Fibroblast of mammary gland (primary cell): Measurements from ENCODE around the gene HOXD13.

Experiments
- DNase-seq: peaks from one replicate; pipeline ENCODE4 v3.0.0-alpha.2; 2010; ENCODE audit warnings: low read depth
- H3K4me3 ChIP-seq: 2 replicates; pipeline ENCODE4 v1.5.1; 2011; ENCODE audit warnings: low read depth, mild to moderate bottlenecking, low read length, moderate library complexity; ENCODE audit not compliant: control insufficient read depth
- TF ChIP-seq, protein P1 (sequence below): conservative IDR thresholded peaks from 2 replicates; pipeline ENCODE4 v1.5.1; 2011; ENCODE audit warnings: low read depth, low read length, inconsistent platforms; ENCODE audit not compliant: control insufficient read depth, insufficient read depth

Gene HOXD13

DNA sequence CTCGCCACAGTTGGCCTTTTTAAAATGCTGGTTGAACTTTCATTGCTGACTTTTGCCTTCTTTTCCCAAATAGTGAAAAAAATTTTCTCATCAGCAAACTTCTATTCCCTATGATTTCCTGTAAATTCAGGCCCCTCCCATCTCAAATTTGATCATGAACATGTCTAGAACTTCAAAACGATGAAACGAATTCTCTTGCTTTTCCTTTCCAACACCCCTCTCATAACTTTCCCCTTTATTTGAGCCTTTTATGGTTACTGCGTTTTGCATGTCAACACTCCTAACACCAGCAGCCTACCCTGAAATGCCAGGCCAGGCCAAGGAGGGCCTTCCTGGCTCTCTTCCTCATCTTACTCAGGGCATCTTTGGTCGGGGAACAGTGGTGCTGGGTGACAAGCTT lies 1.7 kb upstream of the HOXD13 start:
- DNase-seq, result no peak
- TF ChIP-seq, protein P1, sequence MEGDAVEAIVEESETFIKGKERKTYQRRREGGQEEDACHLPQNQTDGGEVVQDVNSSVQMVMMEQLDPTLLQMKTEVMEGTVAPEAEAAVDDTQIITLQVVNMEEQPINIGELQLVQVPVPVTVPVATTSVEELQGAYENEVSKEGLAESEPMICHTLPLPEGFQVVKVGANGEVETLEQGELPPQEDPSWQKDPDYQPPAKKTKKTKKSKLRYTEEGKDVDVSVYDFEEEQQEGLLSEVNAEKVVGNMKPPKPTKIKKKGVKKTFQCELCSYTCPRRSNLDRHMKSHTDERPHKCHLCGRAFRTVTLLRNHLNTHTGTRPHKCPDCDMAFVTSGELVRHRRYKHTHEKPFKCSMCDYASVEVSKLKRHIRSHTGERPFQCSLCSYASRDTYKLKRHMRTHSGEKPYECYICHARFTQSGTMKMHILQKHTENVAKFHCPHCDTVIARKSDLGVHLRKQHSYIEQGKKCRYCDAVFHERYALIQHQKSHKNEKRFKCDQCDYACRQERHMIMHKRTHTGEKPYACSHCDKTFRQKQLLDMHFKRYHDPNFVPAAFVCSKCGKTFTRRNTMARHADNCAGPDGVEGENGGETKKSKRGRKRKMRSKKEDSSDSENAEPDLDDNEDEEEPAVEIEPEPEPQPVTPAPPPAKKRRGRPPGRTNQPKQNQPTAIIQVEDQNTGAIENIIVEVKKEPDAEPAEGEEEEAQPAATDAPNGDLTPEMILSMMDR, result no peak
- no peak overlapping the region for H3K4me3 ChIP-seq

DNA sequence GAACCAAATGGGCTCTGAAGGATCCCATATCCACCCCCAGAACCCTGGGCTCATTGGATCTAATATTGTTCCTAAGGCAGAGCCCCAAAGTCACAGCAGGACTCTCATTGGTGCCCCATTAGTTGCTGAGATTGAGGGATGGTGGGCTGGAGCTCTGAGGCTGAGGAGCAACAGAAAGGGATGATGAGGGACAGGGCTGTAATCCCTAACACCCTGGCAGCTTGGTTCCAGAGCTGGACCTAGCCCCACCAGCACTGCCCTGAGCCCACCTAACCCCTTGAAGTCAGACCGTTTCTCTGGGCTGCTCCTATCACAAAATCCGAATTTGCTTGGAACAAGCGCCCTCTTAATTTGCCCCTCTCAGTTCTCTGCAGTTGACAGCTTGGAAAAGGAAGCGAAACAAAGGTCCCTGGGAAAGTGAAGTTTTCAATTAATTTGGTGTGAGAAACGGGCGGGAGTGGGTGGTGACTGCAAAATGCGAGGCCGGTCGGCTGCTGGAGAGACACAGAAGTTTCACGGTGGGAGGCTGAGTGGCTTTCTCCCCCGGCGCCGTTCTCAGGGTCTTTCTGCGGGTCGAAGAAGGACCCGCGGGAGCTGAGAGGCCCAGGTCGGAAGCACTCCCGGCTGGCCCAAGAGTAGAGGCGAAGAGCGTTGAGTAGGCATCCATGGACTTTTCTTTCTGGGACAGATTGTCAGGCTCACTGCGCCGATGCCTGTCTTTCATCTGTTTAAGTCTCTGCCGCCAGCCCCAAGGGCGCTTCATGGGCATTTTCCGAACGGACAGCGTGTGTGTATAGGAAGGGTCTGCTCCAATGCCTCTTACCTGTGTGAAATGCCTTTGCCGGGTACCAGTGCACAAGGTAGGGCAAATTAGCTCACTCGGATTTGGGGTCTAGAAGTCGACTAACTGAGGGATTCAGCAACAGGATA lies 927 bp upstream of the HOXD13 start:
- TF ChIP-seq, protein P1, result no peak
- DNase-seq, result no peak
- no peak overlapping the region for H3K4me3 ChIP-seq

DNA sequence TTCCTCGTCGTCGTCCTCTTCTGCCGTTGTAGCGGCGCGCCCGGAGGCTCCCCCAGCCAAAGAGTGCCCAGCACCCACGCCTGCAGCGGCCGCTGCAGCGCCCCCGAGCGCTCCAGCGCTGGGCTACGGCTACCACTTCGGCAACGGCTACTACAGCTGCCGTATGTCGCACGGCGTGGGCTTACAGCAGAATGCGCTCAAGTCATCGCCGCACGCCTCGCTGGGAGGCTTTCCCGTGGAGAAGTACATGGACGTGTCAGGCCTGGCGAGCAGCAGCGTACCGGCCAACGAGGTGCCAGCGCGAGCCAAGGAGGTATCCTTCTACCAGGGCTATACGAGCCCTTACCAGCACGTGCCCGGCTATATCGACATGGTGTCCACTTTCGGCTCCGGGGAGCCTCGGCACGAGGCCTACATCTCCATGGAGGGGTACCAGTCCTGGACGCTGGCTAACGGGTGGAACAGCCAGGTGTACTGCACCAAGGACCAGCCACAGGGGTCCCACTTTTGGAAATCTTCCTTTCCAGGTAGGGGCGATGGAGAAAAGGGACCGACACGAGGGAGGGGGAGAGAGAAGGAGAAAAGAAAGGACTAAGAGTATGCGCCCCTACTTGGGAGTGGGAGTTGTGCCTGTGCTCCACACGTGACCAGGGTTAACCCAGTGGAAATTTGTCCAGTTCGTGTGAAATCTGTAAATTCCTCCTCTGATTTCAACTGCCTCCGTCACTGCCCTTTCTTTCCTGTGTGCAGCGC lies 800 bp downstream of the HOXD13 start:
- no peak overlapping the region for H3K4me3 ChIP-seq

DNA sequence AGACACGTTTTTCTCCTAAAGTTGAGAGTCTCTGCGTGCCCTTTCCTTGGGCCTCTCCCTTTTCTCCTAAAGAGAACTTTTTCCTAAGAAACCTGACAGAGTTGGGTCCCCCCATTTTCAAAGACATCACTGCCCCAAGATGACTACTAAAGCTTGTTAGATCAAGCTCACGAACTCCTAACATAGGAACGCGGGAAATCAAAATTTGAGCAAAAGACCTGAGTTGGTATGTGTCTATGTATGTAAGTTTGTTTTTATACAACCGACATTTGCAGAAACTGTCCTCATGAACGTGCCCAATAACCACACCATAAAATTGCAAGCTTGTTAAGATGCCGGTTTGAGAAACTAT lies 1.4 kb downstream of the HOXD13 start:
- no peak overlapping the region for H3K4me3 ChIP-seq
- TF ChIP-seq, protein P1, result no peak
- DNase-seq, result no peak

More for the DNA sequence above, 800 bp downstream of the HOXD13 start:
- TF ChIP-seq, protein P1, result no peak
- DNase-seq, result no peak

DNA sequence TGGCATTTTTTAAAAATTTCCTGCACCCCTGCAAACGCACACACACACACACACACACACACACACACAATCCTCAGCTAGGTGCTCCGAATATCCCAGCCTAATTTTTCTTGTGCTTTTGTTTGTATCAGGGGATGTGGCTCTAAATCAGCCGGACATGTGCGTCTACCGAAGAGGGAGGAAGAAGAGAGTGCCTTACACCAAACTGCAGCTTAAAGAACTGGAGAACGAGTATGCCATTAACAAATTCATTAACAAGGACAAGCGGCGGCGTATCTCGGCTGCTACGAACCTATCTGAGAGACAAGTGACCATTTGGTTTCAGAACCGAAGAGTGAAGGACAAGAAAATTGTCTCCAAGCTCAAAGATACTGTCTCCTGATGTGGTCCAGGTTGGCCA lies 1.8 kb downstream of the HOXD13 start:
- no peak for DNase-seq
- no peak overlapping the region for H3K4me3 ChIP-seq
- TF ChIP-seq, protein P1, result no peak

DNA sequence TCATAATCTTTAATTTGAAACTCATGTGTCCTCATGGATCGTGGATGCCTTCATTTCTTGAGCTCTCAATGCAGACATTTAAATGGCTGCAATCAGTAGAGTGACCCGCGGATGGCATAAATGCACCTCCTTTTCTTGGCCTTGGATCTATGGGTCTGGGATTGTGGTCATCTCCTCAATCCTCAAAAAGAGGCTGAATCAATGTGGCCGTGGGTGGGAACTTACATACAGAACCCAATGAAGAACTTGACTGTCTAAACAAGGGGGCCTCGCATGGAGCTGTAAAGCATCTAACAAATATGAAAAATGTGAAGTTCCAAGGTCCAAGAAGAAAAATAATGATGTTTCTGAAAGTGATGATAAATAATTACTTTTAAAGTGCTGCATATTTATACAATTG lies 2.9 kb downstream of the HOXD13 start:
- TF ChIP-seq, protein P1, result no peak
- H3K4me3 ChIP-seq, result no peak overlapping the region
- DNase-seq, result no peak
